ENCODE results near the gene CPNE4.

GRCh38 chr3:132007617-132008016 is 27.2 kb downstream of the CPNE4 start:
- TF ChIP-seq, protein P1, sequence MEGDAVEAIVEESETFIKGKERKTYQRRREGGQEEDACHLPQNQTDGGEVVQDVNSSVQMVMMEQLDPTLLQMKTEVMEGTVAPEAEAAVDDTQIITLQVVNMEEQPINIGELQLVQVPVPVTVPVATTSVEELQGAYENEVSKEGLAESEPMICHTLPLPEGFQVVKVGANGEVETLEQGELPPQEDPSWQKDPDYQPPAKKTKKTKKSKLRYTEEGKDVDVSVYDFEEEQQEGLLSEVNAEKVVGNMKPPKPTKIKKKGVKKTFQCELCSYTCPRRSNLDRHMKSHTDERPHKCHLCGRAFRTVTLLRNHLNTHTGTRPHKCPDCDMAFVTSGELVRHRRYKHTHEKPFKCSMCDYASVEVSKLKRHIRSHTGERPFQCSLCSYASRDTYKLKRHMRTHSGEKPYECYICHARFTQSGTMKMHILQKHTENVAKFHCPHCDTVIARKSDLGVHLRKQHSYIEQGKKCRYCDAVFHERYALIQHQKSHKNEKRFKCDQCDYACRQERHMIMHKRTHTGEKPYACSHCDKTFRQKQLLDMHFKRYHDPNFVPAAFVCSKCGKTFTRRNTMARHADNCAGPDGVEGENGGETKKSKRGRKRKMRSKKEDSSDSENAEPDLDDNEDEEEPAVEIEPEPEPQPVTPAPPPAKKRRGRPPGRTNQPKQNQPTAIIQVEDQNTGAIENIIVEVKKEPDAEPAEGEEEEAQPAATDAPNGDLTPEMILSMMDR (conservative IDR thresholded peaks at IDR 0.05): no peak
- TF ChIP-seq ZFX (IDR thresholded peaks at IDR 0.05): no peak
